ENCODE measurements around the gene KLF1.

The KLF1 gene

GRCh38 chr19:12924621-12925310 is 37.8 kb upstream of the KLF1 start:
- H3K9me3 ChIP-seq (ENCODE audit: control insufficient read depth, insufficient read depth, low read length): no peaks in the 10 kb centered on the region
- no peaks in the 10 kb centered on the region for H3K9me2 ChIP-seq (replicated peaks; ENCODE audit: control insufficient read depth, low read length)
- H4K20me1 ChIP-seq (ENCODE audit: control insufficient read depth, insufficient read depth, low read depth, low read length): no peaks in the 10 kb centered on the region
- no peak for TF ChIP-seq EZH2phosphoT487 (IDR thresholded peaks at IDR 0.05; ENCODE audit: borderline replicate concordance, low read length)
- TF ChIP-seq, protein P1, sequence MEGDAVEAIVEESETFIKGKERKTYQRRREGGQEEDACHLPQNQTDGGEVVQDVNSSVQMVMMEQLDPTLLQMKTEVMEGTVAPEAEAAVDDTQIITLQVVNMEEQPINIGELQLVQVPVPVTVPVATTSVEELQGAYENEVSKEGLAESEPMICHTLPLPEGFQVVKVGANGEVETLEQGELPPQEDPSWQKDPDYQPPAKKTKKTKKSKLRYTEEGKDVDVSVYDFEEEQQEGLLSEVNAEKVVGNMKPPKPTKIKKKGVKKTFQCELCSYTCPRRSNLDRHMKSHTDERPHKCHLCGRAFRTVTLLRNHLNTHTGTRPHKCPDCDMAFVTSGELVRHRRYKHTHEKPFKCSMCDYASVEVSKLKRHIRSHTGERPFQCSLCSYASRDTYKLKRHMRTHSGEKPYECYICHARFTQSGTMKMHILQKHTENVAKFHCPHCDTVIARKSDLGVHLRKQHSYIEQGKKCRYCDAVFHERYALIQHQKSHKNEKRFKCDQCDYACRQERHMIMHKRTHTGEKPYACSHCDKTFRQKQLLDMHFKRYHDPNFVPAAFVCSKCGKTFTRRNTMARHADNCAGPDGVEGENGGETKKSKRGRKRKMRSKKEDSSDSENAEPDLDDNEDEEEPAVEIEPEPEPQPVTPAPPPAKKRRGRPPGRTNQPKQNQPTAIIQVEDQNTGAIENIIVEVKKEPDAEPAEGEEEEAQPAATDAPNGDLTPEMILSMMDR (IDR thresholded peaks at IDR 0.05; ENCODE audit: low read depth, low read length, poor library complexity, severe bottlenecking): no peak
- H3K27me3 ChIP-seq (ENCODE audit: control insufficient read depth, low read length): no peaks in the 10 kb centered on the region
- H3K27ac ChIP-seq (ENCODE audit: low read depth, low read length): no peak overlapping the region
- H3K79me2 ChIP-seq (ENCODE audit: control insufficient read depth, low read length): peaks cover 5% of the 10 kb centered on the region
- peaks cover 14% of the 10 kb centered on the region for H3F3A ChIP-seq (ENCODE audit: control insufficient read depth, insufficient read depth)
- H3K4me1 ChIP-seq (ENCODE audit: control insufficient read depth, low read length): no peaks in the 10 kb centered on the region
- H3K4me2 ChIP-seq (ENCODE audit: low read length): no peak overlapping the region
- H3K36me3 ChIP-seq (ENCODE audit: control insufficient read depth, low read length): peaks cover 62% of the 10 kb centered on the region
- H3K4me3 ChIP-seq (ENCODE audit: low read length): no peak overlapping the region

GRCh38 chr19:12922959-12923358 is 36.0 kb upstream of the KLF1 start:
- Histone ChIP-seq H3K27me3 (ENCODE audit: control insufficient read depth, low read length) (no peaks in the 10 kb centered on the region), H3K79me2 (ENCODE audit: control insufficient read depth, low read length) (no peaks in the 10 kb centered on the region), H4K20me1 (ENCODE audit: control insufficient read depth, insufficient read depth, low read depth, low read length) (no peaks in the 10 kb centered on the region), H3K36me3 (ENCODE audit: control insufficient read depth, low read length) (peaks cover 45% of the 10 kb centered on the region), H3K27ac (ENCODE audit: low read depth, low read length) (no peak overlapping the region), H3K9me2 (replicated peaks; ENCODE audit: control insufficient read depth, low read length) (no peaks in the 10 kb centered on the region), H3K4me3 (ENCODE audit: low read length) (no peak overlapping the region), H3K4me1 (ENCODE audit: control insufficient read depth, low read length) (peaks cover 9% of the 10 kb centered on the region), H3K4me2 (ENCODE audit: low read length) (no peak overlapping the region), H3F3A (ENCODE audit: control insufficient read depth, insufficient read depth) (peaks cover 14% of the 10 kb centered on the region), H3K9me3 (ENCODE audit: control insufficient read depth, insufficient read depth, low read length) (no peaks in the 10 kb centered on the region)
- TF ChIP-seq, protein P1 (IDR thresholded peaks at IDR 0.05; ENCODE audit: low read depth, low read length, poor library complexity, severe bottlenecking): no peak
- no peak for TF ChIP-seq EZH2phosphoT487 (IDR thresholded peaks at IDR 0.05; ENCODE audit: borderline replicate concordance, low read length)

DNA sequence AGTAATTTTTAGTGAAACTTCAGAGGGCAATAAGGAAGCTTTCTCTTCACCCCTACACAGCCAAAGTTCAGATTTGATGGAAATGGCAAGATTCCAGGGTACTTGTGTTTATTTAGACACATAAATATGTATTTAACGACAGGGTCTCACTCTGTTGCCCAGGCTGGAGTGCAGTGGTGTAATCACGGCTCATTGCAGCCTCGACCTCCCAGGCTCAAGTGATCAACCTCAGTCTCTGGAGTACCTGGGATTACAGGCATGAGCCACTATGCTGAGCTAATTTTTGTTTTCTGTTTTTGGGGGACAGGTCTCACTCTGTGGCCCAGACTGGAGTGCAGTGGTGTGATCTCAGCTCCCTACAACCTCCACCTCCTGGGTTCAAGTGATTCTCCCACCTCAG is 34.0 kb upstream of the KLF1 start:
- Histone ChIP-seq H3K79me2 (ENCODE audit: control insufficient read depth, low read length) (no peaks in the 10 kb centered on the region), H3K36me3 (ENCODE audit: control insufficient read depth, low read length) (peaks cover 34% of the 10 kb centered on the region), H4K20me1 (ENCODE audit: control insufficient read depth, insufficient read depth, low read depth, low read length) (no peaks in the 10 kb centered on the region), H3K4me2 (ENCODE audit: low read length) (no peak overlapping the region), H3K9me3 (ENCODE audit: control insufficient read depth, insufficient read depth, low read length) (no peaks in the 10 kb centered on the region), H3K4me1 (ENCODE audit: control insufficient read depth, low read length) (peaks cover 9% of the 10 kb centered on the region), H3K27ac (ENCODE audit: low read depth, low read length) (peak overlapping the region; percentile 33; the same call in 1 of the 2 replicates), H3F3A (ENCODE audit: control insufficient read depth, insufficient read depth) (peaks cover 14% of the 10 kb centered on the region), H3K27me3 (ENCODE audit: control insufficient read depth, low read length) (no peaks in the 10 kb centered on the region), H3K4me3 (ENCODE audit: low read length) (no peak overlapping the region), H3K9me2 (replicated peaks; ENCODE audit: control insufficient read depth, low read length) (no peaks in the 10 kb centered on the region)
- TF ChIP-seq, protein P1 (IDR thresholded peaks at IDR 0.05; ENCODE audit: low read depth, low read length, poor library complexity, severe bottlenecking): no peak
- no peak for TF ChIP-seq EZH2phosphoT487 (IDR thresholded peaks at IDR 0.05; ENCODE audit: borderline replicate concordance, low read length)
